Measurements from ENCODE around the gene PLXNB1. TPM values are rescaled to one million over a fixed set of nuclear protein-coding genes. Genes with fewer than 3 reads are reported as not detected.

Gene PLXNB1
- total and polyA plus RNA-seq, 2 of the 13 experiments (the other 11 are each of a cell fraction or from before 2014, with no cell fraction given), result 86.0 to 143 TPM

DNA sequence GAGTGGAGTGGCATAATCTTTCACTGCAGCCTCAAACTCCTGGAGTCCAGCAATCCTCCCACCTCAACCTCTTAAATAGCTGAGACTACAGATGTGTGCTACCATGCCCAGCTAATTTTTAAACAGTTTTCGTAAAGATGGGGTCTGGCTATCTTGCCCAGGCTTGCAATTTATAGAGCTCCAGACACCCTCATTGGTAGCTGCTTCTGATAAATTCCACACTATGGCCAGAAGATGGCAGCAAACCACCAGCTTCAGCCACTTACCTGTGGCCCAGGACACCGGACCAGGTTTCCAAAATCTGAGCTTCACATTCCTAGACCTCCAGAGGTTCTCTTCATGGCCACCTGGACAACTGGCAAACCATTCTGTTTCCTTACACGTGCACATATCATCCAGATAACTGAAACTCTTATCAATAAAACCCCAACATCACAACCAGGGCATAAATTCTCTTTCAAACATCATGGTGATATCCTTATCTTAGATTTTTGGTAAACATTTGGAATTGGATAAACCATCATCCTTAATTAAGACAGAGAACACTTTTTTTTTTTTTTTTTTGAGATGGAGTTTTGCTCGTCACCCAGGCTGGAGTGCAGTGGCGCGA, 29.0 kb downstream of the PLXNB1 start (continued):
- TF ChIP-seq, protein P1, sequence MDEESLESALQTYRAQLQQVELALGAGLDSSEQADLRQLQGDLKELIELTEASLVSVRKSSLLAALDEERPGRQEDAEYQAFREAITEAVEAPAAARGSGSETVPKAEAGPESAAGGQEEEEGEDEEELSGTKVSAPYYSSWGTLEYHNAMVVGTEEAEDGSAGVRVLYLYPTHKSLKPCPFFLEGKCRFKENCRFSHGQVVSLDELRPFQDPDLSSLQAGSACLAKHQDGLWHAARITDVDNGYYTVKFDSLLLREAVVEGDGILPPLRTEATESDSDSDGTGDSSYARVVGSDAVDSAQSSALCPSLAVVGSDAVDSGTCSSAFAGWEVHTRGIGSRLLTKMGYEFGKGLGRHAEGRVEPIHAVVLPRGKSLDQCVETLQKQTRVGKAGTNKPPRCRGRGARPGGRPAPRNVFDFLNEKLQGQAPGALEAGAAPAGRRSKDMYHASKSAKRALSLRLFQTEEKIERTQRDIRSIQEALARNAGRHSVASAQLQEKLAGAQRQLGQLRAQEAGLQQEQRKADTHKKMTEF (CRISPR knock-in tag; IDR thresholded peaks at IDR 0.05), result 0 out of 2 replicates have a peak, but pooled peaks have one; percentile 15
- TF ChIP-seq XRCC5 (optimal IDR thresholded peaks at IDR 0.05; ENCODE audit: low read length) (peak; percentile 45), ZBTB21 (CRISPR knock-in tag; IDR thresholded peaks at IDR 0.05) (no peak), ZMYM4 (CRISPR knock-in tag; IDR thresholded peaks at IDR 0.05) (0 out of 2 replicates have a peak, but pooled peaks have one; percentile 23), CC2D1A (CRISPR knock-in tag; IDR thresholded peaks at IDR 0.05) (no peak), RBM22 (optimal IDR thresholded peaks at IDR 0.05; ENCODE audit: low read length) (peak; percentile 86), ERF (CRISPR knock-in tag; IDR thresholded peaks at IDR 0.05) (no peak; the same call in 1 of the 2 replicates), POLR2AphosphoS2 (IDR thresholded peaks at IDR 0.05; ENCODE audit: low read depth, low read length) (0 out of 2 replicates have a peak, but pooled peaks have one; percentile 39), ZNF577 (CRISPR knock-in tag; IDR thresholded peaks at IDR 0.05; ENCODE audit: borderline replicate concordance, low read depth) (no peak), RXRB (CRISPR knock-in tag; IDR thresholded peaks at IDR 0.05; ENCODE audit: borderline replicate concordance) (peak; percentile 43; the same call in 1 of the 2 replicates), GABPB1 (CRISPR knock-in tag; IDR thresholded peaks at IDR 0.05) (no peak), ZNF30 (CRISPR knock-in tag; IDR thresholded peaks at IDR 0.05) (no peak), ZFP36 (IDR thresholded peaks at IDR 0.05; ENCODE audit: borderline replicate concordance, low read depth, low read length, partially characterized antibody) (no peak), KAT8 (CRISPR knock-in tag; IDR thresholded peaks at IDR 0.05) (0 out of 2 replicates have a peak, but pooled peaks have one; percentile 17), ZEB1 (IDR thresholded peaks at IDR 0.05; ENCODE audit: insufficient replicate concordance, low read depth) (peak; percentile 44), ZNF350 (CRISPR knock-in tag; IDR thresholded peaks at IDR 0.05; ENCODE audit: borderline replicate concordance, low read depth) (no peak), ZNF121 (CRISPR knock-in tag; IDR thresholded peaks at IDR 0.05) (peak; percentile 100)

All from HepG2 (cell line).